Measurements from ENCODE around the gene CACNA1D.

GRCh38 chr3:53816425-53816824 lies 322.0 kb downstream of the CACNA1D start:
- TF ChIP-seq CTCF (IDR thresholded peaks at IDR 0.05; ENCODE audit: insufficient read depth, low read length, poor library complexity, severe bottlenecking) (no peak), EZH2phosphoT487 (conservative IDR thresholded peaks at IDR 0.05; ENCODE audit: low read length) (no peak)

Measured in SU-DHL-6 (cell line).